HCT116 (cell line): ENCODE data around the gene THSD4. TPM values are rescaled to one million over a fixed set of nuclear protein-coding genes. Genes with fewer than 3 reads are reported as not detected.

ENCODE experiments used
- ATAC-seq: fragments of 200-7000 bp; cut with Tn5 transposase; 2 replicates; pipeline ENCODE4 v1.9.1; 2020; ENCODE audit warnings: mild to moderate bottlenecking, moderate library complexity
- BruUV-seq: library from RNA; stranded (reverse); fragments of 400-500 nt; replicated peaks from 2 replicates; lab custom pipeline; 2021; lab: Mats Ljungman, UMichigan
- CTCF ChIA-PET: fragments of 300-600 bp; sonication (Branson Sonifier 250); formaldehyde crosslinking; loops from one replicate; lab custom pipeline; 2021; ENCODE audit warnings: antibody characterized with exemption; lab: Charles Lee
- POLR2A ChIA-PET: fragments of 300-600, 350-600 bp; sonication (Branson Sonifier 250); formaldehyde crosslinking; loops from one replicate; lab custom pipeline; 2021; ENCODE audit warnings: antibody characterized with exemption; lab: Charles Lee
- RAD21 ChIA-PET, 2 experiments: fragments of 300-600 bp; sonication (Branson Sonifier 250); formaldehyde crosslinking; loops; one replicate each; lab custom pipeline; 2023; ENCODE audit warnings: low total read pairs in 2 of 2; ENCODE audit not compliant: uncharacterized antibody in 2 of 2, unreplicated experiment in 2 of 2, low non-redundant PET in 1 of 2; lab: Charles Lee
- DNase-seq: peaks from one replicate; pipeline ENCODE4 v3.0.0-alpha.2; 2010; ENCODE audit warnings: low read depth, low spot score
- H2AFZ ChIP-seq: fragments of 200-600 bp; shearing (Covaris generic), sonication (generic); 2 replicates; pipeline ENCODE4 v1.6.1; 2017; ENCODE audit warnings: low read depth, mixed run types, mixed read lengths, antibody characterized with exemption, low read length; ENCODE audit not compliant: poor library complexity, severe bottlenecking
- H3K27ac ChIP-seq: 2 replicates; pipeline ENCODE4 v1.5.1; 2012; ENCODE audit warnings: low read depth, low read length
- H3K27me3 ChIP-seq: fragments of 200-600 bp; sonication (generic); 2 replicates; pipeline ENCODE4 v1.6.1; 2016; ENCODE audit warnings: mixed run types, low read length, mixed read lengths; ENCODE audit not compliant: insufficient read depth
- H3K36me3 ChIP-seq, 2 experiments: fragments of 200-500 bp in 1 of 2; fragments of 200-600 bp in 1 of 2; sonication (Bioruptor generic) in 1 of 2; sonication (generic) in 1 of 2; 2 replicates each; pipeline versions ENCODE4 v1.5.1 to v1.6.1; 2014 to 2016; ENCODE audit warnings: low read length in 2 of 2, inconsistent platforms in 1 of 2, mixed read lengths in 1 of 2, mixed run types in 1 of 2; ENCODE audit not compliant: insufficient read depth in 2 of 2, control insufficient read depth in 1 of 2
- H3K4me1 ChIP-seq, 2 experiments: fragments of 200-600 bp in 1 of 2; sonication (generic) in 1 of 2; 2 replicates each; pipeline versions ENCODE4 v1.5.1 to v1.6.1; 2012 to 2017; ENCODE audit warnings: low read length in 2 of 2, inconsistent platforms in 1 of 2, mild to moderate bottlenecking in 1 of 2, mixed read lengths in 1 of 2, mixed run types in 1 of 2, moderate library complexity in 1 of 2; ENCODE audit not compliant: insufficient read depth in 2 of 2, control insufficient read depth in 1 of 2
- H3K4me2 ChIP-seq: fragments of 200-600 bp; sonication (generic); 2 replicates; pipeline ENCODE4 v1.6.1; 2017; ENCODE audit warnings: mixed run types, low read length, mixed read lengths
- H3K4me3 ChIP-seq, 2 experiments: fragments of 200-600 bp in 1 of 2; sonication (generic) in 1 of 2; replicated peaks in 1 of 2; 2 replicates each; pipeline ENCODE4 v1.5.1; 2011 to 2016; ENCODE audit warnings: low read length in 2 of 2, control low read depth in 1 of 2, low read depth in 1 of 2, mild to moderate bottlenecking in 1 of 2, mixed read lengths in 1 of 2, mixed run types in 1 of 2
- H3K79me2 ChIP-seq: fragments of 200-600 bp; sonication (generic); 2 replicates; pipeline ENCODE4 v1.6.1; 2017; ENCODE audit warnings: mild to moderate bottlenecking, mixed run types, low read length, moderate library complexity, mixed read lengths; ENCODE audit not compliant: insufficient read depth
- H3K9ac ChIP-seq: fragments of 200-600 bp; sonication (generic); 2 replicates; pipeline ENCODE4 v1.6.1; 2016; ENCODE audit warnings: low read length, mixed read lengths
- H3K9me2 ChIP-seq: fragments of 200-600 bp; sonication (generic), shearing (Covaris generic); 2 replicates; pipeline ENCODE4 v1.6.1; 2017; ENCODE audit warnings: mixed run types, mild to moderate bottlenecking, moderate library complexity; ENCODE audit not compliant: insufficient read depth
- H3K9me3 ChIP-seq, 2 experiments: fragments of 200-500 bp in 1 of 2; fragments of 200-600 bp in 1 of 2; sonication (Bioruptor generic) in 1 of 2; sonication (generic) in 1 of 2; 2 replicates each; pipeline ENCODE4 v1.6.1; 2014 to 2017; ENCODE audit warnings: low read length in 2 of 2, mixed read lengths in 2 of 2, inconsistent platforms in 1 of 2, low read depth in 1 of 2, mild to moderate bottlenecking in 1 of 2, mixed run types in 1 of 2, moderate library complexity in 1 of 2; ENCODE audit not compliant: control insufficient read depth in 1 of 2, insufficient read depth in 1 of 2
- H4K20me1 ChIP-seq: fragments of 200-600 bp; sonication (generic), shearing (Covaris generic); 2 replicates; pipeline ENCODE4 v1.6.1; 2017; ENCODE audit warnings: mixed run types, mild to moderate bottlenecking, moderate library complexity; ENCODE audit not compliant: insufficient read depth
- CBX3 ChIP-seq: IDR thresholded peaks from 2 replicates; pipeline ENCODE4 v1.6.1; 2012; ENCODE audit warnings: low read depth
- CEBPB ChIP-seq: IDR thresholded peaks from 2 replicates; pipeline ENCODE4 v1.6.1; 2012; ENCODE audit warnings: low read depth
- ELF1 ChIP-seq: IDR thresholded peaks from 2 replicates; pipeline ENCODE4 v1.6.1; 2012; ENCODE audit warnings: low read depth, borderline replicate concordance
- POLR2AphosphoS5 ChIP-seq: IDR thresholded peaks from 2 replicates; pipeline ENCODE4 v1.6.1; 2011; ENCODE audit warnings: mild to moderate bottlenecking, low read depth, low read length, moderate library complexity
- RAD21 ChIP-seq: IDR thresholded peaks from 2 replicates; pipeline ENCODE4 v1.6.1; 2012; ENCODE audit warnings: low read depth, mild to moderate bottlenecking
- SP1 ChIP-seq: IDR thresholded peaks from 2 replicates; pipeline ENCODE4 v1.6.1; 2012; ENCODE audit warnings: low read depth
- YY1 ChIP-seq: IDR thresholded peaks from 2 replicates; pipeline ENCODE4 v1.6.1; 2011; ENCODE audit warnings: low read length, low read depth, moderate library complexity, mild to moderate bottlenecking; ENCODE audit not compliant: insufficient replicate concordance; ENCODE audit errors: extremely low read depth
- ZBTB33 ChIP-seq: IDR thresholded peaks from 2 replicates; pipeline ENCODE4 v1.6.1; 2011; ENCODE audit warnings: mild to moderate bottlenecking, low read length, moderate library complexity; ENCODE audit not compliant: insufficient replicate concordance; ENCODE audit errors: extremely low read depth
- intact Hi-C: fragments of 100-400 bp; cut with micrococcal nuclease; formaldehyde crosslinking; loops from 2 replicates; pipeline ENCODE4 v1.10.0; 2022
- total RNA-seq: library from RNA; stranded (reverse); gene quantifications from one replicate; pipeline ENCODE4 v1.2.1, GENCODE V29; 2021; ENCODE audit not compliant: unreplicated experiment

The THSD4 gene
- total RNA-seq, 1 experiment from 2014 or later, result 30.5 TPM

- ChIA-PET CTCF (interaction anchor here (0.7 kb wide), 1 partner anchor 14 kb away, joined by 4 read pairs; no protein-coding TSS in a partner anchor), RAD21 (no interaction called here), POLR2A (no interaction called here)
- no peak overlapping the region for H2AFZ ChIP-seq
- DNase-seq (no peak), ATAC-seq (no peak)
- no peaks in the 10 kb centered on the region for H3K36me3 ChIP-seq
- H4K20me1 ChIP-seq, result no peaks in the 10 kb centered on the region
- no peak overlapping the region for H3K4me2 ChIP-seq
- H3K9me2 ChIP-seq, result no peaks in the 10 kb centered on the region
- H3K27me3 ChIP-seq, result no peaks in the 10 kb centered on the region
- intact Hi-C loops, result no loop called here
- no peak for TF ChIP-seq SP1
- TF ChIP-seq ZBTB33, result no peak
- TF ChIP-seq CEBPB, result no peak
- no peak for TF ChIP-seq ELF1
- no peak for TF ChIP-seq CBX3
- TF ChIP-seq RAD21, result no peak
- TF ChIP-seq POLR2AphosphoS5, result no peak
- no peak for TF ChIP-seq YY1
- H3K4me3 ChIP-seq, result no peak overlapping the region
- H3K4me1 ChIP-seq, result peaks cover 0 to 15% of the 10 kb centered on the region in 2 experiments; a peak in 1 of 4 replicates
- BruUV-seq, result no TSS peak
- H3K79me2 ChIP-seq, result no peaks in the 10 kb centered on the region
- H3K27ac ChIP-seq, result no peak overlapping the region
- H3K9me3 ChIP-seq, result no peaks in the 10 kb centered on the region
- no peak overlapping the region for H3K9ac ChIP-seq
These were observed 34.6 kb downstream of the THSD4 start for GRCh38 chr15:71149646-71150557.
